SK-N-SH treated with all-trans-retinoic acid at 6 μM for 48 hours (cell line): ENCODE measurements around the gene C8B.

Experiments
- ATAC-seq: fragments of 200-7000 bp; cut with Tn5 transposase; 3 replicates; pipeline ENCODE4 v1.9.1; 2020; ENCODE audit warnings: mild to moderate bottlenecking, moderate library complexity
- ARNTL ChIP-seq: fragments of 450-650 bp; formaldehyde crosslinking; IDR thresholded peaks from 2 replicates; pipeline ENCODE4 v1.5.0; 2020; ENCODE audit warnings: low read depth, mild to moderate bottlenecking, moderate library complexity, borderline replicate concordance
- BACH2 ChIP-seq: fragments of 250-450 bp; sonication (Bioruptor Pico); IDR thresholded peaks from 2 replicates; pipeline ENCODE4 v1.9.0; 2021; ENCODE audit warnings: mild to moderate bottlenecking, borderline replicate concordance
- CSDC2 ChIP-seq: fragments of 250-450 bp; sonication (Bioruptor Pico); IDR thresholded peaks from 2 replicates; pipeline ENCODE4 v1.5.0; 2020; ENCODE audit warnings: mild to moderate bottlenecking, moderate library complexity
- ESRRG ChIP-seq: fragments of 250-450 bp; sonication (Bioruptor Pico); IDR thresholded peaks from 2 replicates; pipeline ENCODE4 v1.6.1; 2021; ENCODE audit warnings: mild to moderate bottlenecking
- GLIS3 ChIP-seq: fragments of 250-450 bp; sonication (Bioruptor Pico); IDR thresholded peaks from 2 replicates; pipeline ENCODE4 v1.5.0; 2020; ENCODE audit warnings: mild to moderate bottlenecking, moderate library complexity
- ISL1 ChIP-seq: fragments of 250-450 bp; sonication (Bioruptor Pico); IDR thresholded peaks from 2 replicates; pipeline ENCODE4 v2.1.2; 2022; ENCODE audit warnings: mild to moderate bottlenecking, moderate library complexity
- OSR1 ChIP-seq: fragments of 250-450 bp; sonication (Bioruptor Pico); IDR thresholded peaks from 2 replicates; pipeline ENCODE4 v1.8.0; 2022; ENCODE audit warnings: moderate library complexity, mild to moderate bottlenecking, inconsistent platforms
- PPARA ChIP-seq: fragments of 250-450 bp; sonication (Bioruptor Pico); IDR thresholded peaks from 2 replicates; pipeline ENCODE4 v1.5.0; 2020; ENCODE audit warnings: mild to moderate bottlenecking, borderline replicate concordance
- RARB ChIP-seq: fragments of 250-450 bp; sonication (Bioruptor Pico); IDR thresholded peaks from 2 replicates; pipeline ENCODE4 v1.8.0; 2021; ENCODE audit warnings: mild to moderate bottlenecking, moderate library complexity
- SNAI2 ChIP-seq: fragments of 250-450 bp; sonication (Bioruptor Pico); IDR thresholded peaks from 2 replicates; pipeline ENCODE4 v1.5.0; 2020; ENCODE audit warnings: mild to moderate bottlenecking, moderate library complexity
- TCF4 ChIP-seq: fragments of 250-450 bp; sonication (Bioruptor Pico); IDR thresholded peaks from 2 replicates; pipeline ENCODE4 v1.8.0; 2021; ENCODE audit warnings: mild to moderate bottlenecking, moderate library complexity, borderline replicate concordance
- TOX ChIP-seq: fragments of 250-450 bp; sonication (Bioruptor Pico); IDR thresholded peaks from 2 replicates; pipeline ENCODE4 v1.8.0; 2021; ENCODE audit warnings: mild to moderate bottlenecking, moderate library complexity, borderline replicate concordance
- ZC3H10 ChIP-seq: fragments of 250-450 bp; sonication (Bioruptor Pico); IDR thresholded peaks from 2 replicates; pipeline ENCODE4 v1.5.1; 2021; ENCODE audit warnings: mild to moderate bottlenecking, moderate library complexity
- ZFP3 ChIP-seq: fragments of 250-450 bp; sonication (Bioruptor Pico); IDR thresholded peaks from 2 replicates; pipeline ENCODE4 v1.5.0; 2020; ENCODE audit warnings: mild to moderate bottlenecking, moderate library complexity
- ZNF565 ChIP-seq: fragments of 450-650 bp; formaldehyde crosslinking; conservative IDR thresholded peaks from 2 replicates; pipeline ENCODE4 v1.5.0; 2020; ENCODE audit warnings: low read depth, mild to moderate bottlenecking, moderate library complexity
- ZNF70 ChIP-seq: fragments of 450-650 bp; formaldehyde crosslinking; IDR thresholded peaks from 2 replicates; pipeline ENCODE4 v1.5.0; 2020; ENCODE audit warnings: mild to moderate bottlenecking, moderate library complexity
- TF ChIP-seq, protein P1 (sequence below): fragments of 250-450 bp; sonication (Bioruptor Pico); IDR thresholded peaks from 2 replicates; pipeline ENCODE4 v1.8.0; 2021; ENCODE audit warnings: low read depth, mild to moderate bottlenecking, moderate library complexity, borderline replicate concordance
- TF ChIP-seq, protein P2 (sequence below): fragments of 250-450 bp; sonication (Bioruptor Pico); IDR thresholded peaks from 2 replicates; pipeline ENCODE4 v1.8.0; 2020; ENCODE audit warnings: mild to moderate bottlenecking, moderate library complexity, borderline replicate concordance
- TF ChIP-seq, protein P3 (sequence below): fragments of 250-450 bp; sonication (Bioruptor Pico); IDR thresholded peaks from 2 replicates; pipeline ENCODE4 v1.5.0; 2020; ENCODE audit warnings: mild to moderate bottlenecking, moderate library complexity
- TF ChIP-seq, protein P4 (sequence below): fragments of 250-450 bp; sonication (Bioruptor Pico); IDR thresholded peaks from 2 replicates; pipeline ENCODE4 v1.5.1; 2021; ENCODE audit warnings: mild to moderate bottlenecking, moderate library complexity
- TF ChIP-seq, protein P5 (sequence below): fragments of 250-450 bp; sonication (Bioruptor Pico); IDR thresholded peaks from 2 replicates; pipeline ENCODE4 v1.5.1; 2020; ENCODE audit warnings: low read depth, mild to moderate bottlenecking, moderate library complexity

C8B gene

DNA sequence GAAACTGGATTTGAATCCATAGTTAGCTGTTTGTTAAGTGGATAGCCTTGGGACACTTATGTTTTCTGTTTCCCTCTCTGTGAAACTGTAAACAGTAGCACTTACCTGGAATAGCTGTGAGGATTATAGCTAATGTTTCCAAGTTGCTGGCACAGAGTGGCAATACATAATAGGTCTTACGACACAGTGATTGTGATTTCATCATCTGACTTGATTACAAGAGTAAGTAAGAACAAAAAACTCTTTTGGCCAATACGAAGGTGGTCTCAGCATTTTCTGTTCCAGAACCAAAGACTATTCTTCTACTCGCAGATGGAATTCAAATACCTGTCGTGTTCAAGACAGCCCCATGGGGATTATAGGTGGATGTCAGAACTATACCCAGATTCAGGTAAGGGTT, 2.1 kb downstream of the C8B start (continued):
- TF ChIP-seq, protein P1, sequence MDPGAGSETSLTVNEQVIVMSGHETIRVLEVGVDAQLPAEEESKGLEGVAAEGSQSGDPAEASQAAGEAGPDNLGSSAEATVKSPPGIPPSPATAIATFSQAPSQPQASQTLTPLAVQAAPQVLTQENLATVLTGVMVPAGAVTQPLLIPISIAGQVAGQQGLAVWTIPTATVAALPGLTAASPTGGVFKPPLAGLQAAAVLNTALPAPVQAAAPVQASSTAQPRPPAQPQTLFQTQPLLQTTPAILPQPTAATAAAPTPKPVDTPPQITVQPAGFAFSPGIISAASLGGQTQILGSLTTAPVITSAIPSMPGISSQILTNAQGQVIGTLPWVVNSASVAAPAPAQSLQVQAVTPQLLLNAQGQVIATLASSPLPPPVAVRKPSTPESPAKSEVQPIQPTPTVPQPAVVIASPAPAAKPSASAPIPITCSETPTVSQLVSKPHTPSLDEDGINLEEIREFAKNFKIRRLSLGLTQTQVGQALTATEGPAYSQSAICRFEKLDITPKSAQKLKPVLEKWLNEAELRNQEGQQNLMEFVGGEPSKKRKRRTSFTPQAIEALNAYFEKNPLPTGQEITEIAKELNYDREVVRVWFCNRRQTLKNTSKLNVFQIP (CRISPR knock-in tag), result no peak
- TF ChIP-seq, protein P2, sequence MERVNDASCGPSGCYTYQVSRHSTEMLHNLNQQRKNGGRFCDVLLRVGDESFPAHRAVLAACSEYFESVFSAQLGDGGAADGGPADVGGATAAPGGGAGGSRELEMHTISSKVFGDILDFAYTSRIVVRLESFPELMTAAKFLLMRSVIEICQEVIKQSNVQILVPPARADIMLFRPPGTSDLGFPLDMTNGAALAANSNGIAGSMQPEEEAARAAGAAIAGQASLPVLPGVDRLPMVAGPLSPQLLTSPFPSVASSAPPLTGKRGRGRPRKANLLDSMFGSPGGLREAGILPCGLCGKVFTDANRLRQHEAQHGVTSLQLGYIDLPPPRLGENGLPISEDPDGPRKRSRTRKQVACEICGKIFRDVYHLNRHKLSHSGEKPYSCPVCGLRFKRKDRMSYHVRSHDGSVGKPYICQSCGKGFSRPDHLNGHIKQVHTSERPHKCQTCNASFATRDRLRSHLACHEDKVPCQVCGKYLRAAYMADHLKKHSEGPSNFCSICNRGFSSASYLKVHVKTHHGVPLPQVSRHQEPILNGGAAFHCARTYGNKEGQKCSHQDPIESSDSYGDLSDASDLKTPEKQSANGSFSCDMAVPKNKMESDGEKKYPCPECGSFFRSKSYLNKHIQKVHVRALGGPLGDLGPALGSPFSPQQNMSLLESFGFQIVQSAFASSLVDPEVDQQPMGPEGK (CRISPR knock-in tag), result no peak
- TF ChIP-seq, protein P3, sequence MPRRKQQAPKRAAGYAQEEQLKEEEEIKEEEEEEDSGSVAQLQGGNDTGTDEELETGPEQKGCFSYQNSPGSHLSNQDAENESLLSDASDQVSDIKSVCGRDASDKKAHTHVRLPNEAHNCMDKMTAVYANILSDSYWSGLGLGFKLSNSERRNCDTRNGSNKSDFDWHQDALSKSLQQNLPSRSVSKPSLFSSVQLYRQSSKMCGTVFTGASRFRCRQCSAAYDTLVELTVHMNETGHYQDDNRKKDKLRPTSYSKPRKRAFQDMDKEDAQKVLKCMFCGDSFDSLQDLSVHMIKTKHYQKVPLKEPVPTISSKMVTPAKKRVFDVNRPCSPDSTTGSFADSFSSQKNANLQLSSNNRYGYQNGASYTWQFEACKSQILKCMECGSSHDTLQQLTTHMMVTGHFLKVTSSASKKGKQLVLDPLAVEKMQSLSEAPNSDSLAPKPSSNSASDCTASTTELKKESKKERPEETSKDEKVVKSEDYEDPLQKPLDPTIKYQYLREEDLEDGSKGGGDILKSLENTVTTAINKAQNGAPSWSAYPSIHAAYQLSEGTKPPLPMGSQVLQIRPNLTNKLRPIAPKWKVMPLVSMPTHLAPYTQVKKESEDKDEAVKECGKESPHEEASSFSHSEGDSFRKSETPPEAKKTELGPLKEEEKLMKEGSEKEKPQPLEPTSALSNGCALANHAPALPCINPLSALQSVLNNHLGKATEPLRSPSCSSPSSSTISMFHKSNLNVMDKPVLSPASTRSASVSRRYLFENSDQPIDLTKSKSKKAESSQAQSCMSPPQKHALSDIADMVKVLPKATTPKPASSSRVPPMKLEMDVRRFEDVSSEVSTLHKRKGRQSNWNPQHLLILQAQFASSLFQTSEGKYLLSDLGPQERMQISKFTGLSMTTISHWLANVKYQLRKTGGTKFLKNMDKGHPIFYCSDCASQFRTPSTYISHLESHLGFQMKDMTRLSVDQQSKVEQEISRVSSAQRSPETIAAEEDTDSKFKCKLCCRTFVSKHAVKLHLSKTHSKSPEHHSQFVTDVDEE, result no peak

- TF ChIP-seq GLIS3 (CRISPR knock-in tag), result no peak
- TF ChIP-seq, protein P2 (CRISPR knock-in tag), result no peak
- no peak for TF ChIP-seq ZNF70
- TF ChIP-seq, protein P4, sequence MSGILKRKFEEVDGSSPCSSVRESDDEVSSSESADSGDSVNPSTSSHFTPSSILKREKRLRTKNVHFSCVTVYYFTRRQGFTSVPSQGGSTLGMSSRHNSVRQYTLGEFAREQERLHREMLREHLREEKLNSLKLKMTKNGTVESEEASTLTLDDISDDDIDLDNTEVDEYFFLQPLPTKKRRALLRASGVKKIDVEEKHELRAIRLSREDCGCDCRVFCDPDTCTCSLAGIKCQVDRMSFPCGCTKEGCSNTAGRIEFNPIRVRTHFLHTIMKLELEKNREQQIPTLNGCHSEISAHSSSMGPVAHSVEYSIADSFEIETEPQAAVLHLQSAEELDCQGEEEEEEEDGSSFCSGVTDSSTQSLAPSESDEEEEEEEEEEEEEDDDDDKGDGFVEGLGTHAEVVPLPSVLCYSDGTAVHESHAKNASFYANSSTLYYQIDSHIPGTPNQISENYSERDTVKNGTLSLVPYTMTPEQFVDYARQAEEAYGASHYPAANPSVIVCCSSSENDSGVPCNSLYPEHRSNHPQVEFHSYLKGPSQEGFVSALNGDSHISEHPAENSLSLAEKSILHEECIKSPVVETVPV (CRISPR knock-in tag), result no peak
- no peak for TF ChIP-seq ZNF565 (CRISPR knock-in tag)
- TF ChIP-seq ZFP3, result no peak
- TF ChIP-seq BACH2, result no peak
- TF ChIP-seq RARB (CRISPR knock-in tag), result no peak
- no peak for TF ChIP-seq PPARA (CRISPR knock-in tag)
- TF ChIP-seq CSDC2 (CRISPR knock-in tag), result no peak
- no peak for TF ChIP-seq TOX
- TF ChIP-seq SNAI2 (CRISPR knock-in tag), result no peak
- TF ChIP-seq, protein P5, sequence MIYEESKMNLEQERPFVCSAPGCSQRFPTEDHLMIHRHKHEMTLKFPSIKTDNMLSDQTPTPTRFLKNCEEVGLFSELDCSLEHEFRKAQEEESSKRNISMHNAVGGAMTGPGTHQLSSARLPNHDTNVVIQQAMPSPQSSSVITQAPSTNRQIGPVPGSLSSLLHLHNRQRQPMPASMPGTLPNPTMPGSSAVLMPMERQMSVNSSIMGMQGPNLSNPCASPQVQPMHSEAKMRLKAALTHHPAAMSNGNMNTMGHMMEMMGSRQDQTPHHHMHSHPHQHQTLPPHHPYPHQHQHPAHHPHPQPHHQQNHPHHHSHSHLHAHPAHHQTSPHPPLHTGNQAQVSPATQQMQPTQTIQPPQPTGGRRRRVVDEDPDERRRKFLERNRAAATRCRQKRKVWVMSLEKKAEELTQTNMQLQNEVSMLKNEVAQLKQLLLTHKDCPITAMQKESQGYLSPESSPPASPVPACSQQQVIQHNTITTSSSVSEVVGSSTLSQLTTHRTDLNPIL (CRISPR knock-in tag), result no peak
- TF ChIP-seq, protein P3, result no peak
- TF ChIP-seq ZC3H10, result no peak
- no peak for TF ChIP-seq ISL1 (CRISPR knock-in tag)
- no peak for TF ChIP-seq OSR1 (CRISPR knock-in tag)
- no peak for TF ChIP-seq ESRRG (CRISPR knock-in tag)
- TF ChIP-seq ARNTL, result no peak
- TF ChIP-seq TCF4 (CRISPR knock-in tag), result no peak
- ATAC-seq, result no peak
Observed at GRCh38 chr1:56961426-56961825, 4.4 kb downstream of the C8B start.
